M059J (cell line): ENCODE data around the gene RPL38. TPM values are rescaled to one million over a fixed set of nuclear protein-coding genes. Genes with fewer than 3 reads are reported as not detected.

ENCODE experiments used
- DNase-seq: peaks from one replicate; pipeline ENCODE4 v3.0.0-alpha.2; 2012; ENCODE audit warnings: low read depth
- total RNA-seq: library from RNA; depleted of rRNA; stranded (reverse); fragments of >200 nt; shearing (Covaris generic); gene quantifications from 2 replicates; pipeline ENCODE4 v1.2.3, GENCODE V29; 2014; rRNA removed

The RPL38 gene
- total RNA-seq, 1 experiment from 2014 or later: 515 TPM

- no peak for DNase-seq
Observed at GRCh38 chr17:74245871-74246270, 42.4 kb downstream of the RPL38 start.

- no peak for DNase-seq
Observed at GRCh38 chr17:74249590-74250270, 46.3 kb downstream of the RPL38 start.

DNA sequence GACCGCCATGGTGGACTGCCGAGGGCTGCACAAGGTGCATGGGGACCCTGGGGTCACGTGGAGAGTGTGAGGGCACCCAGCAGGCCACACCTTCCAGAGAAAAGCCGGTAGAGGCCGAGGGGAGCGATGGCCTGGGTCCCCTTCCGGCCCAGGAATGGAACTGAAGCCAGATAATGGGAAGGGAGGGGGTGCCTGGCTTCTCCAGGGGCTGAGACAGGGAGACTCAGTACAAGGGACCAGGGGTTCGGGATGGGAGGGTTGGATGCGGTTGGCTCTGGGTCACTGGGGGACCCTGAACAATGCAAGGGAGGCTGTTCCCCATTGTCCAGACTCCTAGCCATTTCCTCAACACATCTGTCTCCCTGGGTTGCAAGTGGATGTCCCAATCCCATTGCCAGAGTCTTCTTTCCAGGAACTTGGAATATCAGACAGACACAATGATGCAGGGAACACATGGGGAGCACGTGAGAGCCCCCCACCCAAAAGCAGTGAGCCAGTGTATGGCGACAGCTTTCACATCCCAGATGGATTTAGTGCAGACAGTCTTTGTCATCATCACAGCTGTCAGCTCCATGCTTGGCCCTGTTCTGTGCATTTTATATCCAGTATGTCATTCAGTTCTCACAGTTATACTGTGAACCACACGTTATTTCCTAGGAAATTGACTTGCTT, 47.0 kb downstream of the RPL38 start:
- no peak for DNase-seq

- no peak for DNase-seq
Observed at GRCh38 chr17:74251051-74251450, 47.6 kb downstream of the RPL38 start.

DNA sequence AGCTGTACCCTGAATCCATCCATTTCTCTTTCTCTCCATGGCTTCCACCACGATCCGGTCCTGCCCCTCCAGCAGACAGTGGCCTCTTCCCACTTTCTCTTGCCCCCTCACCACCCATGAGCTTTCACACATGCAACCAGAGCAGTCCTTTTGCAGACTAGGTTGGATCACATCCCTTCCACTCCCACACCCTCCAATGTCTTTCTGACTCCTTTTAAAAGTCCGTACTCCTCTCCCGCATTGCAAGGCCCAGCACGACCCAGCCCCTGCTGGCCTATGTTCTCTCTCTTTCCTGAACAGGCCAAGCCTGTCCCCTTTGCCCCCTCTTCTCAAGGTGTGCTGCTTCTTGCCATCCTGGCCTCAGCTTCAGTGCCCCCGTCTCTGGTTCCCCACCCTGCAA, 48.1 kb downstream of the RPL38 start:
- DNase-seq: no peak

DNA sequence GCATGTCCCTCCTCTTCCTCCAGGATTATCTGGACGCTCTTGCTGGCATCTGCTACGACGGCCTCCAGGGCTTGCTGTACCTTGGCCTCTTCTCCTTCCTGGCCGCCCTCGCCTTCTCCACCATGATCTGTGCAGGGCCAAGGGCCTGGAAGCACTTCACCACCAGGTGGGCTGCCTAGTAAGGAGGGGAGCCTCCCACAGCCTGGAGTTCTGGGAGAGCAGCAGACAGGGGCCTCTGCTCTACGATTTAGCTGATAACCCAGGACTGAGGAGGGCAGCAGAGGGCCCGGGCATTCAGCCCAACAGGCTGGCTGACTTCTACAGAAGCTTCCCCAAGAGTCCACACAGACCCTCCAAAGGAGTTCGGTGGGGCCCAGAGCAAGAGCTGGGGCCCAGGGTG, 48.7 kb downstream of the RPL38 start:
- DNase-seq: no peak

- no peak for DNase-seq
Observed at GRCh38 chr17:74253036-74253435, 49.6 kb downstream of the RPL38 start.

- DNase-seq: no peak
Observed at GRCh38 chr17:74257311-74257710, 53.8 kb downstream of the RPL38 start.

DNA sequence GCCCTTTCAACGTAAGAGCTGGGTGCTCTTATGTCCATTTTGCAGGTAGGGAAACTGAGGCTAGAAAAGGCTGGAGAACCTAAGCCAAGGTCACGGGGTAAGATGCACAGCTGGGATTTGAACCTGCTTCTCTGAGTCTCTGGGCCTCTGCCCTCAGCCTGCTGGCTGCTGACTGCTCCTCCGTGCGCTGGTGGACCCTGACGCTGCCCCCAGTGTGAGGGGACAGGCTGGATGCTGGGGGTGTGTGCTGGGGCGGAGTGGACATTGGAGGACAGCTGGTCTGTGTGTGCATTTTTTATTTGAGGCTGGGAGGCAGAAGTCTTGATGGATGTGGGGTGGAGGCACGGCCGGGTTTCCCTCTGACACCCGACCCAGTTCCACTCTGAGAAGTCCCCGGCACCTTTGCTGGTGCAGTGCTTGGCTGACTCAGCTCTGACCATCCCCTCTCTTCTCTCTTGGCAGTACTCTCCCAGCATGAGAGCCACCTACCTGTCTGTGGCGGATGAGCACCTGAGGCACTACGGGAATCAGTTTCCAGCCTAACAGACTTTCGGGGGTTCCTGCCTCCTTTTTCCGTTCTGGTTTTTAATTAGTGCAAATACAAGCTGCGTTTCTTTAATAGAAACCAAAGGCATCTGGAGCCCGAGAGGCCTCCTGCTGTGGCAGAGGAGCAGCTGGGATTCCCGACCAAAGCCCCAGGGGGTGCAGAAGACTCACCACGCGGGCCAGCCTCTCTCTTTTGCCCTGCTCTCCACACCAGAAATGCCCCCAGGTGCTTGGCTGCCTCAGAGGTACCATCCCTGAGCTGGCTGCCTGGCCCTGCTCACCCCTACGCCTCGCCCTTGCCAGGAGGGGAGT, 56.4 kb downstream of the RPL38 start:
- DNase-seq: no peak

Other genes with a start within 250 kb of the RPL38 start
- gene TTYH2, start 9.9 kb downstream of the RPL38 start, total RNA-seq: 0.15 TPM in 2 replicates
- gene DNAI2, start 70.6 kb downstream of the RPL38 start, total RNA-seq: not detected in 2 replicates
- not detected in 2 replicates for gene KIF19, start 122.5 kb downstream of the RPL38 start, total RNA-seq
- gene BTBD17, start 158.2 kb downstream of the RPL38 start, total RNA-seq: not detected in 2 replicates
- not detected in 2 replicates for gene GPR142, start 163.8 kb downstream of the RPL38 start, total RNA-seq
- 12.9 and 36.4 TPM in 2 replicates for gene GPRC5C, start 228.4 kb downstream of the RPL38 start, total RNA-seq